Ascending aorta (tissue), 2 donors: ENCODE data around the gene CEND1. TPM values are rescaled to one million over a fixed set of nuclear protein-coding genes. Genes with fewer than 3 reads are reported as not detected.

Experiments
- DNase-seq, 2 donors: peaks; one replicate each; pipeline ENCODE4 v3.0.0-alpha.2; 2019; ENCODE audit warnings: low spot score in 2 of 2
- H3K27ac ChIP-seq, 2 donors: fragments of 200-600 bp; sonication (generic); one replicate each; pipeline ENCODE4 v1.5.1; 2016 to 2017; ENCODE audit warnings: mild to moderate bottlenecking in 1 of 2
- H3K27me3 ChIP-seq: fragments of 200-600 bp; sonication (generic); one replicate; pipeline ENCODE4 v1.5.1; 2017
- H3K36me3 ChIP-seq, 2 donors: fragments of 200-600 bp; sonication (generic); one replicate each; pipeline ENCODE4 v1.5.1; 2016
- H3K4me1 ChIP-seq, 2 donors: fragments of 200-600 bp; sonication (generic); one replicate each; pipeline ENCODE4 v1.5.1; 2016 to 2017; ENCODE audit warnings: mild to moderate bottlenecking in 1 of 2
- H3K4me3 ChIP-seq, 2 donors: fragments of 200-600 bp; sonication (generic); one replicate each; pipeline ENCODE4 v1.5.1; 2016 to 2017; ENCODE audit warnings: mild to moderate bottlenecking in 1 of 2
- H3K9me3 ChIP-seq, 2 donors: fragments of 200-600 bp; sonication (generic); one replicate each; pipeline ENCODE4 v1.5.1; 2016
- intact Hi-C: fragments of 100-400 bp; cut with DNase I; formaldehyde crosslinking; loops from one replicate; pipeline ENCODE4 v1.15.1; 2023
- total RNA-seq: library from RNA; depleted of rRNA; stranded (reverse); fragments of >200 nt; gene quantifications from one replicate; pipeline ENCODE4 v1.1.0, GENCODE V29; 2016
- TF ChIP-seq, protein P1 (sequence below), 3 experiments: fragments of 200-600 bp in 2 of 3; fragments of 450-650 bp in 1 of 3; sonication (generic) in 2 of 3; IDR thresholded peaks; one replicate each; pipeline ENCODE4 v1.5.1; 2016 to 2019; ENCODE audit warnings: antibody characterized with exemption in 3 of 3, mild to moderate bottlenecking in 1 of 3, moderate library complexity in 1 of 3

CEND1 gene
- total RNA-seq, 1 donor from 2014 or later = not detected

DNA sequence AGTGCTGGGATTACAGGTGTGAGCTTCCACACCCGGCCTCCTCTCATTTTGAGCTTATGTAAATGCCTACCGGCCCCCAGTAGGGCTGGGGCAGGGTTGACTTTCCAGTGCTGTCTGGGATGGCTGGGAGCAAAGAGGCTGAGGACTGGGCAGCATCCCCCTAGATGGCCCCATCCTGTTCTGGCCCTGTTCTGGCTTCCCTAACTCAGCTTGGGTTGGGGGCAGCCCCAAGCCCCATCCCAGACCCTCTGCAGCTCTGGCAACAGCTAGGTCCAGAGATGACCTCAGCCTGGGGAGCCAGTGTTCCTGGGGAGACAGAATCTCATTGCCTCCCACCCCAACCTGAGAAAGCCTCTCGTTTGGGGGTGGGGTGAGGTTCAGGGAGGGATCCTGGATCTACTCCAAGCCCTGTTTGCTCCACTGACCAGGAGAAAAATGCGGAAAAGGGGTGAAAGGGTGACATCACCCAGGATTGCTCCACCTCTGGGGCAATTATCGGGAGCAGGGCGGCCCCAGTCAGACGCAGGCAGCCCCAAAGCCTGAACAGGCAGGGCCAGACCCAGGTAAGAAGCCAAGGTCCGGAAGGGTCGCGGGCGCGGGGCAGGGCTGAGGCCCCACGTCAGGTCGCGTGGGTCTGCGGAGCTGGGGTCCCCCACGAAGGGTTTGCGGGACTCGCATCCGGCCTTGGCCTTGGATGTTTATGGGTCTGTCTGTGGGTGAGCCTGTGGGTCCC lies 28.7 kb upstream of the CEND1 start, which contains the start of gene PNPLA2:
Gene PNPLA2 (plus strand): TSS at position 519 of the 733 bp plus-strand sequence. CDS start 805 bp downstream, outside the sequence.
- peaks cover 16 to 24% of the 10 kb centered on the region in 2 donors for H3K36me3 ChIP-seq
- DNase-seq = peak in 1 of 2 donors; percentile 82
- intact Hi-C loops = loop anchor here (1.0 kb wide), 3 partner anchors 9 to 14 kb away; partner anchors contain the start of genes CD151, PIDD1 and RPLP2
- H3K9me3 ChIP-seq = no peaks in the 10 kb centered on the region
- TF ChIP-seq, protein P1, sequence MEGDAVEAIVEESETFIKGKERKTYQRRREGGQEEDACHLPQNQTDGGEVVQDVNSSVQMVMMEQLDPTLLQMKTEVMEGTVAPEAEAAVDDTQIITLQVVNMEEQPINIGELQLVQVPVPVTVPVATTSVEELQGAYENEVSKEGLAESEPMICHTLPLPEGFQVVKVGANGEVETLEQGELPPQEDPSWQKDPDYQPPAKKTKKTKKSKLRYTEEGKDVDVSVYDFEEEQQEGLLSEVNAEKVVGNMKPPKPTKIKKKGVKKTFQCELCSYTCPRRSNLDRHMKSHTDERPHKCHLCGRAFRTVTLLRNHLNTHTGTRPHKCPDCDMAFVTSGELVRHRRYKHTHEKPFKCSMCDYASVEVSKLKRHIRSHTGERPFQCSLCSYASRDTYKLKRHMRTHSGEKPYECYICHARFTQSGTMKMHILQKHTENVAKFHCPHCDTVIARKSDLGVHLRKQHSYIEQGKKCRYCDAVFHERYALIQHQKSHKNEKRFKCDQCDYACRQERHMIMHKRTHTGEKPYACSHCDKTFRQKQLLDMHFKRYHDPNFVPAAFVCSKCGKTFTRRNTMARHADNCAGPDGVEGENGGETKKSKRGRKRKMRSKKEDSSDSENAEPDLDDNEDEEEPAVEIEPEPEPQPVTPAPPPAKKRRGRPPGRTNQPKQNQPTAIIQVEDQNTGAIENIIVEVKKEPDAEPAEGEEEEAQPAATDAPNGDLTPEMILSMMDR (IDR thresholded peaks at IDR 0.05) = no peak
- peak within 1 kb of the TSS; percentile 80 to 91 for H3K4me3 ChIP-seq
- no peaks in the 10 kb centered on the region for H3K27me3 ChIP-seq
- H3K4me1 ChIP-seq = peaks cover 16 to 24% of the 10 kb centered on the region in 2 donors
- H3K27ac ChIP-seq = peak within 1 kb of the TSS; percentile 98 to 99

DNA sequence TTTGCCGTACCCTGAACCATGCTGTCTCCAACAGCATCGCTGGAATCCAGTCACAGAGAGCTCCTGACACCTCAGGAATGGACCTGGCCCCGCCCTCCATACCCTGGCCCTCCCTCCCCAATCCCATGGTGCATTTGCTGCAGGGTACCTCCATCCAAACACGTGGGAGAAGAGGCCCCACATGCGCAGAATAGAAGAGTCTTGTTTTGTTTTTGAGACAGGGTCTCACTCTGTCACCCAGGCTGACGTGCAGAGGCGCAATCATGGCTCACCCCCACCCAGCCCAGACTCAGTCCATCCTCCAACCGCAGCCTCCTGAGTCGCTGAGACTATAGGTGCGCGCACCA lies 26.5 kb upstream of the CEND1 start:
- TF ChIP-seq, protein P1 (IDR thresholded peaks at IDR 0.05) = no peak
- H3K27me3 ChIP-seq = no peaks in the 10 kb centered on the region
- intact Hi-C loops = no loop called here

DNA sequence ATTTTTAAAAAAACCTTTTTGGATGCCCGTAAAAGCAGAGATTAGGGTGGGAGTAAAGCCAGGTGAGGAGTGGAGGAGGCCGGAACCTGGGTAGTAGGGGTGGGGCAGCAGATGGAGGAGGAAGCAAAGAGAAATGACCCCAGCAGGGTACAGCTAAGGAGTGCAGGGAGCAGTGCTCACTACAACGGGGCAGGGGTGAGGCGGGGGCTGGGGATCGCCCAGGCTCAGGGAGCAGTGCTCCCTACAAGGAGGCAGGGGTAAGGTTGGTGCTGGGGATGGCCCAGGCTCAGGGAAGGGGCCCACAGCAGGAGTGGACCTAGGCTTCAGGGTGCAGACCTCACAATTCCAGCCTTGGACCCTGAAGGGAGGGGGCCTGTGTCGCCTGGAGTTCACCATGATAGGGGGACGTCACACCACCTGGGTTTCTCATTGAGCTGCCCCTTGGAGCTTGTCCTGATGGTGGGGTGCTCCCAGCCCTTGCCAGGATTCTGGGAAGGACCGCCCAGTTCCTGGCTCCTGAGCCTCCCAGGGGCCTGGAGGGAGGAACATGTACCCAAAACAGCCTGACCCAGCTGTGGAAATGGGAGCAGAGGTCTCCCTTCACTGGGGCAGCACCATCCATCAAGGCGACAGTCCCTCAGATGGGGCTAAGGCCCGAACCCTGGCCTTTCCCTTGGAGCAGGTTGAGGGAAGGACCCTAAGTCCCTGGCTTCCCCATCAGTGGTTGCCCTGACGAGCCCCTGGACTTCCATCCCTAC lies 26.0 kb upstream of the CEND1 start:
- no peak for DNase-seq
- Histone ChIP-seq H3K4me1 (peaks cover 4 to 22% of the 10 kb centered on the region in 2 donors), H3K27ac (no peak overlapping the region), H3K4me3 (no peak overlapping the region), H3K27me3 (no peaks in the 10 kb centered on the region), H3K36me3 (peaks cover 25 to 28% of the 10 kb centered on the region in 2 donors), H3K9me3 (no peaks in the 10 kb centered on the region)
- intact Hi-C loops = no loop called here
- TF ChIP-seq, protein P1 (IDR thresholded peaks at IDR 0.05) = no peak

More for the DNA sequence above, 26.5 kb upstream of the CEND1 start:
- H3K27ac ChIP-seq = no peak overlapping the region
- no peaks in the 10 kb centered on the region for H3K9me3 ChIP-seq
- H3K36me3 ChIP-seq = peaks cover 24 to 26% of the 10 kb centered on the region in 2 donors
- peaks cover 8 to 21% of the 10 kb centered on the region in 2 donors for H3K4me1 ChIP-seq
- DNase-seq = no peak
- H3K4me3 ChIP-seq = no peak overlapping the region

DNA sequence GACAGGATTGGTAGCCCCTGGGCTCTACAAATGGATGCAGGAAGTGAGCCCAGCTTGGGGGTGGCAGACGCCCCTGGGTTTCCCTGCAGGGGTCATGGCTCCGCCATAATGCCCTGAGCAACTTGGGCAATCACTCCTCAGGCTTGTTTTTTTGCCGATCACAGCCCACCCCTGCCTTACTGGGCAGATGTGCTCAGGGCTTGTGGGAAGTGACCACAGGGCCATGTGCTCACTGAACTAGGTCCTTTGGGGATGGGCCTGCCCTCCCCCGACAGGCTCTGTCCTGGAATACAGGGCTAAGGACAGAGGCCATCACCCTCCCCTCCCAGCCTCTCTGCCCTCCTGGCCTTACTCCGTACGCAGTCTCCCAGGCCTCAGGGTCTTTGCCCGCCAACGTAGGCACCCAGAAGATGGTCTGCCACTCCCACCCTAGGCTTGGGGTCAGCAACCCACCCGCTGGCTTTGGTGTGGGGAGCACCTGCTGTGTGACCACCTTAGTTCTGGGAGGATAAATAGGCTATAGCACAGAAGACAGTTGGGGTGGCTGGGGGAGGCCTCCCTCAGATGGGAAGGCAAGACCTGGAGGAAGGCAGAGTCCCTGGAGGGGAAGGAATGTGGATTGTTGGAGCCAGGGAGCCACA lies 23.7 kb upstream of the CEND1 start:
- Histone ChIP-seq H3K36me3 (peaks cover 25 to 28% of the 10 kb centered on the region in 2 donors), H3K4me3 (no peak overlapping the region), H3K9me3 (no peaks in the 10 kb centered on the region), H3K4me1 (peaks cover 4 to 22% of the 10 kb centered on the region in 2 donors), H3K27ac (no peak overlapping the region), H3K27me3 (no peaks in the 10 kb centered on the region)
- TF ChIP-seq, protein P1 (IDR thresholded peaks at IDR 0.05) = no peak
- intact Hi-C loops = no loop called here
- no peak for DNase-seq

DNA sequence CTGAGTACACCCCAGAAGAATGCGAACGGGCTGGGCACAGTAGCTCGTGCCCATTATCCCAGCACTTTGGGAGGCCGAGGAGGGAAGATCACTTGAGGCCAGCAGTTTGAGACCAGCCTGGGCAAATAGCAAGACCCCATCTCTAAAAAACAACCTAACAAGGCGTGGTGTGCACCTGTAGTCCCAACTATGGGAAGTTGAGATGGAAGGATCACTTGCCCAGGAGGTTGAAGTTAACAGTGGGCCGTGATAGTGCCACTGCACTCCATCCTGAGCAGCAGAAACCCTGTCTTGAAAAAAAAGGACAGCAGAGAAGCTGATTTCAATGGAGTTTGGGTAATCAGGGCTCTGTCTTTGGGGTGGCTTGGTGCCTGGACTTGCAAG lies 23.2 kb upstream of the CEND1 start:
- Histone ChIP-seq H3K9me3 (no peaks in the 10 kb centered on the region), H3K27ac (no peak overlapping the region), H3K27me3 (no peaks in the 10 kb centered on the region), H3K4me3 (no peak overlapping the region), H3K36me3 (peaks cover 25 to 28% of the 10 kb centered on the region in 2 donors), H3K4me1 (peaks cover 6 to 25% of the 10 kb centered on the region in 2 donors)
- no peak for DNase-seq
- intact Hi-C loops = no loop called here
- TF ChIP-seq, protein P1 (IDR thresholded peaks at IDR 0.05) = no peak
